HG03520 (cell line): ENCODE measurements around the gene MAN1A1.

Experiments used
- ATAC-seq: cut with Tn5 transposase; IDR thresholded peaks from one replicate; pipeline ENCODE4 v1.9.1; 2021; ENCODE audit warnings: mild to moderate bottlenecking, moderate library complexity; ENCODE audit not compliant: unreplicated experiment

The MAN1A1 gene

GRCh38 chr6:119346936-119347335, 2.6 kb downstream of the MAN1A1 start:
- ATAC-seq = no peak

DNA sequence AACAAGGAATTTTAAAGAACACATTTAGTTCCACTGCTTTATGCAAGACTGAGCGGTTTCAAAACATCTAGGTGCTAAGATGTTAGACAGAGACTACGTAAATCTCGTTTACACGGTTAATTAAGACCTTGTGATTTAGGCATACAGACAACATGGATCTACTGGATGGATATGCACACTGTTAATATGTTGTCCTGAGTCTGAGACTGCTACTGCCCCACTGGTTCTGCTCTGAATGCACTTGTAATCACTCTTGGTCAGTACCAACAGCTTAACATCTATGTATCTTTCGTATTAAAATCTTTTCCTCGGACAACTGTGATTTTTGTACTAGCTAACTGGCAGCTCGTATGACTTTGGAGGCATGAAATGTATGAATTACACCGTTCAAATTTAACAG, 3.1 kb downstream of the MAN1A1 start:
- no peak for ATAC-seq

- ATAC-seq = no peak
These were observed 4.4 kb downstream of the MAN1A1 start for GRCh38 chr6:119345114-119345513.

GRCh38 chr6:119344306-119344705, 5.3 kb downstream of the MAN1A1 start:
- ATAC-seq = no peak

DNA sequence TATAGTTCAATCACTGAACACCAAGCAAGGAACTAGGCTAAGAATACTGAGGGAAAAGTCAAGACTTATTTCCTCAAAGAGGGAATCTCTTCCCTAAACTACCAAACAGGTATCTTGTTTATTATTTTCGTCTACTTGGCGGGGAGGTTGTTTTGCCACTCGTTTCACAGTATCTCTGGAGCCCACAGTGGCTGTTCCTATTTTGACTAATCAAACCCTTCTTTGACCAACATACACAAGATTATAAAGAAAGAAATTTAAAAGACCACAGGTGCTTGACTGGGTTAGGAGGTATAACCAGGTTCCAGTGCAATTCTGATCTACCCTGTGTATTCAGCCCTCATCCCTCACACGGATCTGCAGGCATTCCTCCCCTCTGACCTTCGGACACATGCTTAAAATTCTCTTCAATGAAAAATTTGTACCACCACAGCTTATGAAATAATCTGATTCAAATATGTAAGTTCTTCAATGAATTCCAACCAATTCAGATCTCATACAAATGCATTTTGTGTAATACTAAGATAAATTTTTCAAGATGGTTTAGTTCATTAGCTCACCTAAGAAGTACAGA, 5.9 kb downstream of the MAN1A1 start:
- no peak for ATAC-seq

- ATAC-seq = no peak
These were observed 6.4 kb downstream of the MAN1A1 start for GRCh38 chr6:119343167-119343566.

DNA sequence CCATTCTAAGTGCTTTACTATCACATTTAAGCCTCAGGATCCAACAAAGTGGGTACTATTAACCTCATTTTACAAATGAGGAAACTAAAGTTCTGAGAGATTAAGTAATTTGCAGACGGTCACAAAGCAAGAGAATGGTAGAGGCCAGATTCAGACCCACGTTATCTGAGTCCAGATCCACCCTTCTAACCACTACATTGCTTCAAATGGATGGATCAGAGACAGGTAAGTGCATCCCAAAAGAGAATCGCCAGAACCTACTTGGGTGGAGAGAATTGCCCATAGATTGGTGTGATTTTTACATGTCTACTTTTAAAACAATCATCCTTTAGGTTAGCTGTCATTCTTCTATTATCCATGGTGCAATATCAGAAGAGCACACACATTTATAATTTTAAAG, 7.1 kb downstream of the MAN1A1 start:
- no peak for ATAC-seq

DNA sequence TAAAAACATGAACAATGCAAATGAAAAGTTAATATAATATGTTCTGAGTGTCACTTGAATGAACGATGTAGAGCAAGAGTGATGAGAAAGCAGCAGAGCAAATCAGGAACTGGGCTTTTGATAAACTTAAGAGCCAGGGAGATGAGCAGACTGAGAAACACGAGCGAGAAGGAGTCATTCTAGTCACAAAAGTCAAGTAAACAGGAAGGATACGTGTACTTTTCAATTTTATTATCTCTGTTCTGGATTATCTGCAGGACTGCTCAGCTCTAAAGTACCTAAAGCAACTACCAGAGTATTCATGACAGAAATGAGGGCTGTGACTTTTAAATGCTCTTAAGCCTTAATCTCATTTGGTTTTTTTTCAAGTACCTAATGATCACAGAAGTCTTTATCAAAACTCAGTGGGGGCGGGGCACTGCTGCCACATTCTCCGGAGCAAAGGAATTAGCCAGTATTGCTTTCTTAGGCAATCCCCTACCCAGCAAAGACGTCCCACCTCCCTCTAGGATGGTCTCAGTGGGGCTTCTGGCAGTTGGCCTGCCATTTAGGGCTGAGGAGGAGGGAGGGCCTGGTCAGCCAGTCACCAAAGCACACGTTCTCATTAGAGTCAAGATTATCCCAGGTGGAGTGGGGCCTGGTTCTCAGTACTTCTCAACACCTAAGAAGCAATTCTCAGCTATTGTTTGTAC, 8.6 kb downstream of the MAN1A1 start:
- no peak for ATAC-seq

GRCh38 chr6:119339941-119340456, 9.6 kb downstream of the MAN1A1 start:
- no peak for ATAC-seq

- ATAC-seq = no peak
These were observed 11.8 kb downstream of the MAN1A1 start for GRCh38 chr6:119337762-119338161.

- no peak for ATAC-seq
These were observed 12.3 kb downstream of the MAN1A1 start for GRCh38 chr6:119337252-119337651.

DNA sequence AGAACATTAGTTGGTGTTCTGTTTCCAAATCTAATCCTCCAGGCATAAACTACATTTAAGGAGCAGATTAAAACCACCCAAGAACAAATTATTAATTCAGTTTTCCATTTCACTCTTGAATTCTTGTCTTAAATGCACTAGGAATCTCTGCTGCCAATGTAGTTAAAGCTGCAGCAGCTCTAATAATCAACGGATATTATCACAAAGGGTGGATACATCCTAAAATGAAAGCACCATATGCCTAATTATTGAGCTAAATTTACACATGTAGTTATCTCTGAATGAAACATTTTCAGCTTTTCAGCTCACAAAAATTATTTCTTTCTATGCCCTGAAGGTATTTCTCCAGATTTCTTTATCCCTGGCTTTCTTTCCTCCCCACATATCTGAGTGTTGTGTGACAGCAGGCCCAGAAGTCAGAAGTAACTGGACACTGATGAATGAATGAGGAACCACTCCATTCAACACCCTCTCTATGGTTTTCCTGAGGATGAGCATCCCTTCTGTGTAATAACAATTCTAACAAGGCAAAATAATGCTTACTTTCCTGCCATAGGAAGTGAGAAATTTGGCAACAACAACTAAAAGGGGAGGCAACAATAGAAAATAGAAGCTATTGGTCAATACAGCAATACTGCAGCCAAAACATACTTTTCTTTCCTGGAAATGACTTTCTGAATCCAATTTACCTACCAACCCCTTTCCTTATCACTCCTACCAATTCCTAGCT, 14.9 kb downstream of the MAN1A1 start:
- no peak for ATAC-seq

- peak; percentile 47 for ATAC-seq
These were observed 15.8 kb downstream of the MAN1A1 start for GRCh38 chr6:119333707-119334295.

GRCh38 chr6:119333063-119333609, 16.4 kb downstream of the MAN1A1 start:
- no peak for ATAC-seq

- no peak for ATAC-seq
These were observed 17.8 kb downstream of the MAN1A1 start for GRCh38 chr6:119331663-119332286.

DNA sequence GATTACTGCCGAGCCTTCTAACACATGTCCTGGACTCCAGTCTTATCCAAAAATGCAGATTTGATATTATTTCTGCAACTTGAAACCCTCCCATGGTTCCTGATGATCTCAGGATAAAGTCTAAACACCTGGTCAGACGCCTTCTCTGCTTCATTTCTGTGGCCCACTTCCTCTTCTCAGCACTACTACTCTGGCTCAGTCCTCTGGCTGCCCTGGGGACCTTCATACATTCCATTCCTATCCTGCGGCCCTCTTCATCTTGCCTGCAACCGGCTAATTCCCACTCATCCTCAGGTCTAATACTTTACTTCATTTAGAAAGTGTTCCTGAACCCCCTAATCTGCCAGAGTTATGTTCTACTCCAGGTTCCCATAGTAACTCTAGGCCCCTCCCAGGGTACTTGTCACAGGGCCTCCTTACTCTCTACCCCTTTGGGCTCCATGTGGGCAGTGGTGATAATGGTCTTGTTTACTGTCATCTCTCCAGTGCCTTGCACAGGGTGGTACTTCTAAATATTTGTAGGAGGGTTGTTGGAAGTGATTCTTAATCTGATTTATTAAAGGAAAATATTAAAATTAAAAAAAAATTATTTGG, 18.9 kb downstream of the MAN1A1 start:
- no peak for ATAC-seq

GRCh38 chr6:119329794-119330180, 19.8 kb downstream of the MAN1A1 start:
- ATAC-seq = no peak

DNA sequence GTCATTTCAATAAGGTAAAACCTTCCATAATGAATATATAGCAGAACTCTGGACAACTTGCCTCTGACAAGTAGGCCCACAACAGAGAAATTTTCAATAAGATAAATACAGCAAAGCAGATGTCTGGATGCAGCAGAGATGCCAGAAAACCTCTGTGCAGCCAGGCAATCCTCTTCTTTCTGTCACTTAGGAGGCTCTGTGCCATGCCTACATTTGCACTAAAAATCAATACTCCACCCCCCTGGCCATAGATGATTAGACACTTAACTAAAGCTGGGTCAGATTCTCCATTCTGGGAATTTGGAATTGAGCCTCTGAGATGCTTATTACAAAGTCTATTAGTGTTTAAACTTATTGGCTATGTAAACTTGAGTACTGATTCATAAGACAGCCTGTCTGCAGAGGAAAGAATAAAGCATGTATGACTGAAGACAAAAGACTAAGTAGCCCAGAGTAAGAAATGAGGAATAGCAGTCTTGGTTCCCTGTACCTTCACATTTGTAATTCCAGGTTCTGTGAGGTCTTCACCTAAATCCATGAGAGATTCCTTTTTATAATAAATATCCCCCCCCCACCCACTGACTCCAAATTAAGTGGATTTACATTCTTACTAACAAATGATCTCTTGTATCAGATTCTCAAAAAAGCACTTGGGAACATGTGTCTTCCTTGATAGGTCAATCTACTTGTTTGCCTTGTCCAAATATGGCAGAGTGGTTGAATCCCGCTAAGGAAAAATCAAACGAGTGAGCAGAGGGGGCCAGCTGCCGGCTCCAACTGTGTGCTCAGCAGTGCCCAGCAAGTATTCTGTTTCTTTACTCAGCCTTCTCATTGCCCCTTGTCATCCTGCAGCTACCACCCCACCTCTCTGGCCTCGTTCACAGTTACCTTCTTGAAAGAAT, 20.4 kb downstream of the MAN1A1 start:
- no peak for ATAC-seq

DNA sequence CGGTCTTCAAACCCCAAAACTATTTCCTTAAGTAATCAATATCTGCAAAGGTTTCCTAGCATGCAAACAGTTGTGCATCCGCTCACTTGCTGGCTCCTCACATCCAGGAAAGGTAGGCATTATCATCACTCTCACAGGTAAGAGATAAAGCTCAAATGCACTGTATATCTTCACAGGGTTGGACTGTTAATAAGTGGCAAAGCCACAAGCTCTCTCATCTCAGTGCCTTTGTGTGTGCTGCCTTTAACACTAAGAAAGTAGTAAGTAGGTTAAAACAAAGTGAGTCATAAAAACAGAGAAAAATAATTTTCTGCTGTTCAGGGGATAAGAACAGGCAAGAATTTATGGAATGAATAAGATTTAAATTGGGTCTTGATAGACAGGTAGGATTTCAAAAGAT, 21.3 kb downstream of the MAN1A1 start:
- ATAC-seq = no peak

- no peak for ATAC-seq
These were observed 21.8 kb downstream of the MAN1A1 start for GRCh38 chr6:119327810-119328209.
